Bronchial smooth muscle cell (primary cell): ENCODE measurements around the gene HPDL. TPM values are rescaled to one million over a fixed set of nuclear protein-coding genes. Genes with fewer than 3 reads are reported as not detected.

Source experiments
- total RNA-seq: library from RNA; depleted of rRNA; stranded (reverse); fragments of >200 nt; gene quantifications from 2 replicates; pipeline ENCODE4 v1.2.1, GENCODE V29; 2014

Gene HPDL
- 0.16 and 0.26 TPM in 2 replicates for total RNA-seq

DNA sequence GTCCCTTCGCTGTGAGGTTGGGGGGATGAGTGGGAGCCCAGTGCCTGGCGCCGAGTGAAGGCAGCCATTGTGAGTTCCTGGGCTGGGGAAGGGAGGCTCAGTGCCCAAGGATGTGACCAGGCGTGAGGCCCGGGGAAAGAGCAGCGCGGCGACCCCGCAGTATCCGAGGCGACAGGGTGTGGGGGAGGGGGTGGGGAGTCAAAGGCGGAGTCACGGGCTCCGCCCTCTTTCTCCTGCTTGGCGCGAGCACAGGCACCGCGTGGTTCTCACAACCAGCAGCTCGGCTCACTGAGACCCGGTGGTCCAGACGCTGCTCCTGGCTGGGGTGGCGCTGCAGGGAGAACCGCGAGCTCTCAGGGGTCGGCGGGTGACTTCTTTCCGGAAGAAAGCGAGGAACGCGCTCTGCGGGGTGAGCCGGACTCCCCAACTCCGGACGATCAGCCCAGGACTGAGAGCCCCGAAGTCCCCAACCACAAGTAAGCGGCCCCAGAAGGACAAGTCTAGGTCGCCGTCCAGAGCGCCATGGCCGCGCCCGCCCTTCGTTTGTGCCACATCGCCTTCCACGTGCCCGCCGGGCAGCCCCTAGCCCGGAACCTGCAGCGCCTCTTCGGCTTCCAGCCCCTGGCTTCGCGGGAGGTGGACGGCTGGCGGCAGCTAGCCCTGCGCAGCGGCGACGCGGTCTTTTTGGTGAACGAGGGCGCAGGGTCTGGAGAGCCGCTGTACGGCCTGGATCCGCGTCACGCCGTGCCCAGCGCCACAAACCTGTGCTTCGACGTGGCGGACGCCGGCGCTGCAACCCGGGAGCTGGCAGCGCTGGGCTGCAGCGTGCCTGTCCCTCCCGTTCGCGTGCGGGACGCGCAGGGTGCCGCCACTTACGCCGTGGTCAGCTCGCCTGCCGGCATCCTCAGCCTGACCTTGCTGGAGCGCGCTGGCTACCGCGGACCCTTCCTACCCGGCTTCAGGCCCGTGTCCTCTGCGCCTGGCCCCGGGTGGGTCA, at the start of gene HPDL:
TSS of gene HPDL (plus strand) at position 269 of the 997 bp plus-strand sequence. CDS start at position 523, 254 bp downstream.

DNA sequence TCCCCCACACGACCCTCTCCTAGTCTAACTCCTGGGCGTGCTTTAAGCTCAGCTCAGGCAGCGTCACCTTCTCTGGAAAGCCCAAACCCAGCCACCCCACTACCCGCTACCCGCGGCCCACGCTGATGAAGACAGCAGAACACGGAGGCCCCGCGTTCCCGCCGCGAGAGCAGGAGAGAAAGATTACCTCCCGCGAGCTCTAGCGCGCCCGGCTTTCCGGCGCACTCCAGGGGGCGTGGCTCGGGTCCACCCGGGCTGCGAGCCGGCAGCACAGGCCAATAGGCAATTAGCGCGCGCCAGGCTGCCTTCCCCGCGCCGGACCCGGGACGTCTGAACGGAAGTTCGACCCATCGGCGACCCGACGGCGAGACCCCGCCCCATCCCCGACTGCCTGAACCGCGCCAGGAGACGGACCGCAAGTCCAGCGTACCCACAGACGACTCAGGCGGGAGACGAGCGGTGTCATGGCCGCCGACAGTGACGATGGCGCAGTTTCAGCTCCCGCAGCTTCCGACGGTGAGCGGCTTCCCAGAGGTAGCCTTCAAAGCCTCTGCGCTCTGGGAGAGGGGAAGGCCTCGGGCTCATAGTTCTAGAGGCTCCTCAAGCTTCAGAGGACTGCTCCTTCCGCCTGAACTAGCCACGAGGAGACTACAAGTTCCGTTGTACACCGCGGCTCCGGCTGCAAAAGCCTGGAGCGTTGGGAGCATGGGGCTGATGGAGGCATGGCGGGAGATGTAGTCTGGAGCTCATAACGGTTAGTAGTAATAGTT, 13.3 kb downstream of the HPDL start, which contains the start of the genes MUTYH and TOE1:
TSS of gene MUTYH (minus strand) at position 652 of the 770 bp plus-strand sequence. CDS start 5,935 bp downstream, outside the sequence.
TSS of gene TOE1 (plus strand) at position 382 of the 770 bp plus-strand sequence. CDS start at position 465, 83 bp downstream.

Other genes starting within 250 kb of the HPDL start
- gene ZSWIM5, start 120.3 kb upstream of the HPDL start, total RNA-seq = 0.32 and 1.5 TPM in 2 replicates
- gene TOE1, start 13.3 kb downstream of the HPDL start, total RNA-seq = 6.6 and 13.1 TPM in 2 replicates
- gene MUTYH, start 13.5 kb downstream of the HPDL start, total RNA-seq = 11.8 and 20.8 TPM in 2 replicates
- 3.4 and 3.8 TPM in 2 replicates for gene TESK2, start 164.3 kb downstream of the HPDL start, total RNA-seq
- gene CCDC163, start 173.2 kb downstream of the HPDL start, total RNA-seq = 0.34 and 0.79 TPM in 2 replicates
- gene MMACHC, start 173.4 kb downstream of the HPDL start, total RNA-seq = 1.1 and 1.5 TPM in 2 replicates
- gene PRDX1, start 195.0 kb downstream of the HPDL start, total RNA-seq = 504 and 567 TPM in 2 replicates
- 146 and 161 TPM in 2 replicates for gene AKR1A1, start 223.9 kb downstream of the HPDL start, total RNA-seq